Neural cell (in vitro differentiated cells): ENCODE results near the gene HCAR2. TPM values are rescaled to one million over a fixed set of nuclear protein-coding genes. Genes with fewer than 3 reads are reported as not detected.

Experiments used
- H2AFZ ChIP-seq: fragments of 200-600, 300-800 bp; sonication (generic), shearing (Covaris generic); 2 replicates; pipeline ENCODE4 v1.6.0; 2014; ENCODE audit warnings: low read depth, mild to moderate bottlenecking, antibody characterized with exemption, low read length, moderate library complexity
- H3F3A ChIP-seq: fragments of 200-600 bp; shearing (Covaris generic); 2 replicates; pipeline ENCODE4 v1.6.1; 2016; ENCODE audit warnings: mild to moderate bottlenecking, moderate library complexity, mixed read lengths, antibody characterized with exemption, low read length; ENCODE audit not compliant: insufficient read depth, poor library complexity, severe bottlenecking
- H3K27ac ChIP-seq: fragments of 200-600, 300-800 bp; sonication (generic), shearing (Covaris generic); 2 replicates; pipeline ENCODE4 v1.5.1; 2014; ENCODE audit warnings: mild to moderate bottlenecking, low read length, moderate library complexity
- H3K27me3 ChIP-seq: fragments of 300-800, 200-600 bp; sonication (generic), shearing (Covaris generic); 2 replicates; pipeline ENCODE4 v1.6.0; 2014; ENCODE audit warnings: mild to moderate bottlenecking, low read depth, low read length, moderate library complexity; ENCODE audit not compliant: insufficient read depth
- H3K36me3 ChIP-seq: fragments of 300-800, 200-600 bp; sonication (generic), shearing (Covaris generic); 2 replicates; pipeline ENCODE4 v1.5.1; 2014; ENCODE audit warnings: mild to moderate bottlenecking, antibody characterized with exemption, low read length, moderate library complexity; ENCODE audit not compliant: insufficient read depth
- H3K4me2 ChIP-seq: fragments of 300-800, 200-600 bp; sonication (generic), shearing (Covaris generic); 2 replicates; pipeline ENCODE4 v1.6.0; 2014; ENCODE audit warnings: mild to moderate bottlenecking, low read length
- H3K4me3 ChIP-seq: fragments of 300-800, 200-600 bp; sonication (generic), shearing (Covaris generic); 2 replicates; pipeline ENCODE4 v1.5.1; 2014; ENCODE audit warnings: mild to moderate bottlenecking, low read length, moderate library complexity
- H3K79me2 ChIP-seq: fragments of 200-600 bp; shearing (Covaris generic); replicated peaks from 2 replicates; pipeline ENCODE4 v1.6.0; 2014; ENCODE audit warnings: mild to moderate bottlenecking, low read length, moderate library complexity; ENCODE audit not compliant: insufficient read depth
- H3K9ac ChIP-seq: fragments of 300-800, 200-600 bp; sonication (generic), shearing (Covaris generic); 2 replicates; pipeline ENCODE4 v1.6.1; 2016; ENCODE audit warnings: mild to moderate bottlenecking, low read length, mixed read lengths
- H3K9me2 ChIP-seq: fragments of 200-600 bp; shearing (Covaris generic); 2 replicates; pipeline ENCODE4 v1.6.1; 2016; ENCODE audit warnings: mild to moderate bottlenecking, low read length, mixed read lengths; ENCODE audit not compliant: insufficient read depth
- H3K9me3 ChIP-seq: fragments of 200-600, 300-800 bp; sonication (generic), shearing (Covaris generic); 2 replicates; pipeline ENCODE4 v1.6.1; 2016; ENCODE audit warnings: mild to moderate bottlenecking, mixed run types, low read length, moderate library complexity, mixed read lengths
- H4K20me1 ChIP-seq: fragments of 200-600 bp; shearing (Covaris generic); 2 replicates; pipeline ENCODE4 v1.6.1; 2016; ENCODE audit warnings: mild to moderate bottlenecking, mixed run types; ENCODE audit not compliant: insufficient read depth
- EP300 ChIP-seq: fragments of 450-650 bp; conservative IDR thresholded peaks from 2 replicates; pipeline ENCODE4 v1.6.1; 2014; ENCODE audit warnings: antibody characterized with exemption, mild to moderate bottlenecking, moderate library complexity; ENCODE audit not compliant: poor library complexity, severe bottlenecking
- EZH2 ChIP-seq: fragments of 200-600, 300-800 bp; shearing (Covaris generic), sonication (generic); IDR thresholded peaks from 2 replicates; pipeline ENCODE4 v1.6.1; 2014; ENCODE audit warnings: antibody characterized with exemption, low read length, borderline replicate concordance, mild to moderate bottlenecking; ENCODE audit not compliant: insufficient read depth, poor library complexity, severe bottlenecking
- MXI1 ChIP-seq: fragments of 450-650 bp; conservative IDR thresholded peaks from 2 replicates; pipeline ENCODE4 v1.6.1; 2014; ENCODE audit warnings: antibody characterized with exemption, mild to moderate bottlenecking; ENCODE audit not compliant: poor library complexity, severe bottlenecking
- RAD21 ChIP-seq: fragments of 450-650 bp; conservative IDR thresholded peaks from 2 replicates; pipeline ENCODE4 v1.6.1; 2014; ENCODE audit warnings: antibody characterized with exemption, mild to moderate bottlenecking, moderate library complexity
- REST ChIP-seq: IDR thresholded peaks from 2 replicates; pipeline ENCODE4 v1.6.1; 2012; ENCODE audit warnings: borderline replicate concordance
- SMC3 ChIP-seq: fragments of 450-650 bp; conservative IDR thresholded peaks from 2 replicates; pipeline ENCODE4 v1.6.1; 2014; ENCODE audit warnings: antibody characterized with exemption, mild to moderate bottlenecking, moderate library complexity; ENCODE audit not compliant: poor library complexity
- TAF1 ChIP-seq: IDR thresholded peaks from 2 replicates; pipeline ENCODE4 v1.6.1; 2012; ENCODE audit warnings: low read depth
- polyA plus RNA-seq: library from polyadenylated mRNA; depleted of rRNA; stranded (reverse); fragments of >200 nt; gene quantifications from 2 replicates; pipeline ENCODE4 v1.2.3, GENCODE V29; 2014
- small RNA-seq, 3 experiments: library from RNA; depleted of rRNA; stranded (forward); fragments of <200 nt; gene quantifications; one replicate each; pipeline ENCODE3, GENCODE V24; 2012

HCAR2 gene
- polyA plus RNA-seq, 1 donor from 2014 or later = not detected

GRCh38 chr12:122651520-122652224 lies 51.5 kb downstream of the HCAR2 start:
- H3K4me3 ChIP-seq = no peak overlapping the region
- no peak overlapping the region for H2AFZ ChIP-seq
- no peaks in the 10 kb centered on the region for H3K9me2 ChIP-seq
- H3K27me3 ChIP-seq = no peaks in the 10 kb centered on the region
- H3K79me2 ChIP-seq = no peaks in the 10 kb centered on the region
- H3K9me3 ChIP-seq = no peaks in the 10 kb centered on the region
- H3K36me3 ChIP-seq = no peaks in the 10 kb centered on the region
- H3F3A ChIP-seq = no peaks in the 10 kb centered on the region
- no peak overlapping the region for H3K27ac ChIP-seq
- no peak overlapping the region for H3K9ac ChIP-seq
- TF ChIP-seq SMC3 (no peak), MXI1 (no peak), EP300 (no peak), RAD21 (no peak), TAF1 (no peak), EZH2 (no peak), REST (no peak)
- H4K20me1 ChIP-seq = no peaks in the 10 kb centered on the region
- no peak overlapping the region for H3K4me2 ChIP-seq

Small RNA genes within 50 kb of the gene (small RNA-seq; reads per million reads assigned to genes)
- gene AC026333.2 = 0 reads per million in 3 experiments

Other genes with a start within 250 kb of the HCAR2 start
- gene ZCCHC8, start 202.4 kb downstream of the HCAR2 start, polyA plus RNA-seq = 38.3 and 41.5 TPM in 2 replicates
- gene RSRC2, start 176.4 kb downstream of the HCAR2 start, polyA plus RNA-seq = 174 and 194 TPM in 2 replicates
- gene KNTC1, start 176.1 kb downstream of the HCAR2 start, polyA plus RNA-seq = 16.2 and 23.2 TPM in 2 replicates
- gene HCAR3, start 13.5 kb upstream of the HCAR2 start, polyA plus RNA-seq = not detected in 2 replicates
- gene HCAR1, start 27.5 kb upstream of the HCAR2 start, polyA plus RNA-seq = not detected in 2 replicates
- gene DENR, start 49.5 kb upstream of the HCAR2 start, polyA plus RNA-seq = 71.2 and 85.1 TPM in 2 replicates
- 2.2 and 2.9 TPM in 2 replicates for gene CCDC62, start 71.2 kb upstream of the HCAR2 start, polyA plus RNA-seq
- gene HIP1R, start 132.1 kb upstream of the HCAR2 start, polyA plus RNA-seq = 270 and 297 TPM in 2 replicates
- gene VPS37B, start 192.8 kb upstream of the HCAR2 start, polyA plus RNA-seq = 30.2 and 36.7 TPM in 2 replicates